Endothelial cell of umbilical vein (primary cell): ENCODE data around the gene IFIT3. TPM values are rescaled to one million over a fixed set of nuclear protein-coding genes. Genes with fewer than 3 reads are reported as not detected.

ENCODE experiments used
- BruUV-seq: library from RNA; stranded (reverse); fragments of 400-500 nt; replicated peaks from 2 replicates; lab custom pipeline; 2021; lab: Mats Ljungman, UMichigan
- CTCF ChIA-PET: fragments of 300-600, 350-600 bp; sonication (Branson Sonifier 250); formaldehyde crosslinking; loops from one replicate; lab custom pipeline; 2021; ENCODE audit warnings: antibody characterized with exemption, inconsistent platforms; lab: Charles Lee
- POLR2A ChIA-PET: fragments of 300-600, 350-600 bp; sonication (Branson Sonifier 250); formaldehyde crosslinking; loops from one replicate; lab custom pipeline; 2021; ENCODE audit warnings: antibody characterized with exemption, inconsistent platforms; lab: Charles Lee
- DNase-seq: peaks from one replicate; pipeline ENCODE4 v3.0.0-alpha.2; 2011; ENCODE audit warnings: low read depth, low spot score
- FAIRE-seq: peaks from 2 replicates; lab custom pipeline; 2011; peaks lifted over from hg19 to GRCh38; lab: Jason Lieb, UNC
- H2AFZ ChIP-seq: 2 replicates; pipeline ENCODE4 v1.6.0; 2012; ENCODE audit warnings: low read depth, low read length, control low read depth, inconsistent platforms
- H3K27ac ChIP-seq: 2 replicates; pipeline ENCODE4 v1.5.1; 2011; ENCODE audit warnings: low read depth, mild to moderate bottlenecking, control low read depth, low read length, moderate library complexity; ENCODE audit not compliant: insufficient read depth
- H3K27me3 ChIP-seq, 2 experiments: 2 replicates each; pipeline versions ENCODE4 v1.6.0 to v1.6.1; 2011; ENCODE audit warnings: low read length in 2 of 2, mixed read lengths in 1 of 2; ENCODE audit not compliant: control insufficient read depth in 2 of 2, insufficient read depth in 2 of 2
- H3K36me3 ChIP-seq, 2 experiments: 2 replicates in 1 of 2; 3 replicates in 1 of 2; pipeline ENCODE4 v1.5.1; 2011; ENCODE audit warnings: low read length in 2 of 2, mild to moderate bottlenecking in 1 of 2, moderate library complexity in 1 of 2; ENCODE audit not compliant: control insufficient read depth in 2 of 2, insufficient read depth in 2 of 2; ENCODE audit errors: extremely low read depth in 1 of 2
- H3K4me1 ChIP-seq: 3 replicates; pipeline ENCODE4 v1.5.1; 2011; ENCODE audit warnings: mild to moderate bottlenecking, low read length; ENCODE audit not compliant: control insufficient read depth, insufficient read depth; ENCODE audit errors: extremely low read depth
- H3K4me2 ChIP-seq: 2 replicates; pipeline ENCODE4 v1.6.1; 2011; ENCODE audit warnings: low read length, control low read depth, mixed read lengths; ENCODE audit not compliant: insufficient read depth
- H3K4me3 ChIP-seq, 3 experiments: fragments of 200-600 bp in 1 of 3; sonication (generic), shearing (Covaris generic) in 1 of 3; replicated peaks in 1 of 3; 2 replicates each; pipeline ENCODE4 v1.5.1; 2011 to 2016; ENCODE audit warnings: control low read depth in 3 of 3, low read length in 3 of 3, mild to moderate bottlenecking in 2 of 3, inconsistent platforms in 1 of 3, low read depth in 1 of 3, moderate library complexity in 1 of 3; ENCODE audit not compliant: insufficient read depth in 1 of 3
- H3K79me2 ChIP-seq: 2 replicates; pipeline ENCODE4 v1.6.0; 2012; ENCODE audit warnings: low read length, inconsistent platforms; ENCODE audit not compliant: control insufficient read depth, insufficient read depth
- H3K9ac ChIP-seq: replicated peaks from 2 replicates; pipeline ENCODE3; 2011; ENCODE audit warnings: low read length, control low read depth; ENCODE audit not compliant: insufficient read depth; ENCODE audit errors: extremely low read depth
- H3K9me1 ChIP-seq: replicated peaks from 3 replicates; pipeline ENCODE4 v1.6.0; 2011; ENCODE audit warnings: mild to moderate bottlenecking, low read length; ENCODE audit not compliant: control insufficient read depth, insufficient read depth; ENCODE audit errors: extremely low read depth
- H3K9me3 ChIP-seq: replicated peaks from 2 replicates; pipeline ENCODE4 v1.5.1; 2012; ENCODE audit warnings: low read length, inconsistent platforms; ENCODE audit not compliant: control insufficient read depth, insufficient read depth
- H4K20me1 ChIP-seq: replicated peaks from 2 replicates; pipeline ENCODE3; 2011; ENCODE audit warnings: mild to moderate bottlenecking, low read length; ENCODE audit not compliant: control insufficient read depth, insufficient read depth; ENCODE audit errors: extremely low read depth
- EZH2 ChIP-seq: IDR thresholded peaks from 2 replicates; pipeline ENCODE4 v1.6.1; 2012; ENCODE audit warnings: borderline replicate concordance, low read depth, mild to moderate bottlenecking, moderate library complexity, low read length, inconsistent platforms; ENCODE audit not compliant: severe bottlenecking
- FOS ChIP-seq: IDR thresholded peaks from 2 replicates; pipeline ENCODE4 v1.6.1; 2011; ENCODE audit warnings: mild to moderate bottlenecking, low read length, moderate library complexity, borderline replicate concordance; ENCODE audit not compliant: insufficient read depth
- JUN ChIP-seq: IDR thresholded peaks from 2 replicates; pipeline ENCODE4 v1.6.1; 2011; ENCODE audit warnings: borderline replicate concordance, low read depth; ENCODE audit not compliant: insufficient read length, insufficient read depth
- MAX ChIP-seq: IDR thresholded peaks from 2 replicates; pipeline ENCODE4 v1.6.1; 2011; ENCODE audit not compliant: insufficient read depth, insufficient read length
- MYC ChIP-seq: IDR thresholded peaks from one replicate; pipeline ENCODE4 v1.6.1; 2011; ENCODE audit warnings: mild to moderate bottlenecking, low read depth, low read length
- POLR2A ChIP-seq: IDR thresholded peaks from 2 replicates; pipeline ENCODE4 v1.6.1; 2012; ENCODE audit warnings: low read depth, mild to moderate bottlenecking, control low read depth, low read length
- POLR2AphosphoS5 ChIP-seq: IDR thresholded peaks from 2 replicates; pipeline ENCODE4 v1.6.1; 2012; ENCODE audit warnings: low read depth, mild to moderate bottlenecking, control low read depth, low read length, moderate library complexity; ENCODE audit not compliant: insufficient read depth
- dilution Hi-C: fragments of 300-500 bp; cut with MboI; formaldehyde crosslinking; loops from one replicate; pipeline ENCODE4 v1.15.0; 2019; ENCODE audit warnings: low sequenced_read_pairs; ENCODE audit not compliant: extremely low pct_ligation_motif_present
- intact Hi-C: fragments of 100-400 bp; cut with micrococcal nuclease; formaldehyde crosslinking; loops from one replicate; pipeline ENCODE4 v1.10.0; 2022
- polyA plus RNA-seq, 4 experiments: library from polyadenylated mRNA; depleted of rRNA in 3 of 4; stranded (reverse) in 3 of 4; unstranded in 1 of 4; fragments of >200 nt; gene quantifications; 2 replicates each; pipeline versions ENCODE4 v1.2.1 to v1.2.3, GENCODE V29; 2011 to 2012; ENCODE audit warnings: missing spikeins in 1 of 4
- total RNA-seq: library from RNA; stranded (reverse); gene quantifications from 2 replicates; pipeline ENCODE4 v1.2.3, GENCODE V29; 2021

IFIT3 gene
- total and polyA plus RNA-seq, 2 donors (not counting 3 experiments of a cell fraction or from before 2014, with no cell fraction given) = 1.2 to 3.1 TPM

GRCh38 chr10:89346405-89347254, 18.8 kb downstream of the IFIT3 start:
- Histone ChIP-seq H3K27me3 (peaks cover 0 to 5% of the 10 kb centered on the region in 2 experiments), H3K9ac (no peak overlapping the region), H3K9me1 (no peaks in the 10 kb centered on the region), H4K20me1 (no peaks in the 10 kb centered on the region), H3K4me2 (no peak overlapping the region), H3K4me3 (no peak overlapping the region), H3K36me3 (no peaks in the 10 kb centered on the region), H2AFZ (no peak overlapping the region), H3K4me1 (peaks cover 7% of the 10 kb centered on the region), H3K9me3 (no peaks in the 10 kb centered on the region), H3K27ac (no peak overlapping the region), H3K79me2 (no peaks in the 10 kb centered on the region)
- CTCF ChIA-PET = interaction anchor here (0.7 to 1.9 kb wide), 4 partner anchors 16 to 65 kb away, joined by 3 to 6 read pairs (median 3); partner anchors contain the start of gene IFIT3
- DNase-seq (peak; percentile 69), FAIRE-seq (peak; percentile 21)
- TF ChIP-seq MAX (no peak), JUN (peak; percentile 37)
- intact Hi-C loops = loop anchor here (5.0 kb wide), 1 partner anchor 69 kb away; no protein-coding TSS in a partner anchor
- POLR2A ChIA-PET = no interaction called here
- TSS peak; percentile 61 for BruUV-seq
- dilution Hi-C loops = no loop called here

GRCh38 chr10:89347701-89348457, 20.1 kb downstream of the IFIT3 start:
- no peak overlapping the region for H2AFZ ChIP-seq
- CTCF ChIA-PET = no interaction called here

More at GRCh38 chr10:89347701-89348457, 20.1 kb downstream of the IFIT3 start:
- Histone ChIP-seq H3K4me3 (no peak overlapping the region), H3K9me1 (no peaks in the 10 kb centered on the region), H3K79me2 (no peaks in the 10 kb centered on the region), H3K27me3 (peaks cover 0 to 5% of the 10 kb centered on the region in 2 experiments), H3K4me1 (peaks cover 13% of the 10 kb centered on the region), H3K9ac (no peak overlapping the region), H3K27ac (no peak overlapping the region), H3K4me2 (no peak overlapping the region), H4K20me1 (no peaks in the 10 kb centered on the region), H3K9me3 (no peaks in the 10 kb centered on the region), H3K36me3 (no peaks in the 10 kb centered on the region)
- dilution Hi-C loops = no loop called here
- POLR2A ChIA-PET = no interaction called here
- no peak for TF ChIP-seq POLR2A
- no peak for TF ChIP-seq FOS
- no peak for TF ChIP-seq POLR2AphosphoS5
- TF ChIP-seq MAX = no peak
- no peak for TF ChIP-seq EZH2
- TF ChIP-seq JUN = no peak
- no peak for TF ChIP-seq MYC
- TSS peak; percentile 34 for BruUV-seq
- FAIRE-seq (no peak), DNase-seq (peak; percentile 75)
- intact Hi-C loops = loop anchor here (5.0 kb wide), 1 partner anchor 71 kb away; no protein-coding TSS in a partner anchor
